ENCODE results near the gene TCF7L1.
"Not testable (repeated sequence)": the region's sequence is repeated elsewhere in the genome, so short reads cannot be mapped to it uniquely, and the experiment has no call there.

The TCF7L1 gene

GRCh38 chr2:85340034-85340892, 207.1 kb downstream of the TCF7L1 start:
- Histone ChIP-seq H3K9ac (no peak overlapping the region), H3K27me3 (ENCODE audit: control insufficient read depth, insufficient read depth, low read length) (no peaks in the 10 kb centered on the region), H3K4me3 (ENCODE audit: low read depth, low read length) (no peak overlapping the region), H3K9me3 (ENCODE audit: control insufficient read depth, low read length) (no peaks in the 10 kb centered on the region), H3K4me2 (ENCODE audit: low read length) (peak overlapping the region; percentile 4), H3K4me1 (peaks cover 4% of the 10 kb centered on the region), H3K79me2 (no peaks in the 10 kb centered on the region), H3K27ac (no peak overlapping the region), H3K36me3 (ENCODE audit: control insufficient read depth, insufficient read depth, low read length) (no peaks in the 10 kb centered on the region), H2AFZ (peak overlapping the region; percentile 11)
- no peak for TF ChIP-seq CTCF (IDR thresholded peaks at IDR 0.05)

DNA sequence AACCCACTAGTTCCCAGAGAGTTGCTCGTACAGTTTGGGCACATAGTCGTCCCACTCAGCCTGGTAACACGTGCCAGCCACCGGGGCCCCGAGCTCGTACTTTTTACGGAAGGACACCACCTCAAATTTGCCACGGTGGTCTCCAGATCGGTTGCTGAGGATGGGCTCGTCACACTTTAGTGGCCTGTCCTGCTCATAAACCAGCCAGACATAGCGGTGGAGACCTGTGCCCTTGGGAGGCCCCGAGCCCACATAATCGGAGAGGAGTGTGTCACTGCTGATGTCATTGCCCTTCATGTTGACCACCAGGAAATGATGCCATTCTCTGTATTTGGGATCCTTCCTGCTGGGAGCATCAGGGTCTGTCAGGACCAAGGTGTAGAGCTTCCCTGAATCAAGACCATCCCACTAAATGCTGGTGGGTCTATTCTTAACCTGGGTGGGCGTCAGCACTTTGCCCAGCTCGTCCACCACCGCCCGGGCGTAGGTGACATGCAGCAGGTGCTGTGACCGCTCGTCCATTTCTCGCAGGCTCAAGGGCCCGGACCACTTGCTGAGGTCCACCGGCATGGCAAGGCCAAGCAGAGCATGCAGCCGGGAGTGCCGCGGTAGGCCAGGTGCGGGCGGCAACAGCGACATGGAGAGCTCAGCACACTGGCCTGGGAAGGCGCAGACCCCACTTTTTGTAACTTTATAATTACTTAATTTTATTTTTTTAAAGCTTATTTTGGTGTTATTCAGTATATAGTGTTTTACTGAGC, 208.3 kb downstream of the TCF7L1 start:
- no peak overlapping the region for H3K4me2 ChIP-seq (ENCODE audit: low read length)
- H3K27me3 ChIP-seq (ENCODE audit: control insufficient read depth, insufficient read depth, low read length) = no peaks in the 10 kb centered on the region
- H3K4me3 ChIP-seq (ENCODE audit: low read depth, low read length) = no peak overlapping the region
- peaks cover 4% of the 10 kb centered on the region for H3K4me1 ChIP-seq
- no peak overlapping the region for H2AFZ ChIP-seq
- H3K9me3 ChIP-seq (ENCODE audit: control insufficient read depth, low read length) = no peaks in the 10 kb centered on the region
- no peak overlapping the region for H3K27ac ChIP-seq
- no peak for TF ChIP-seq CTCF (IDR thresholded peaks at IDR 0.05)
- H3K36me3 ChIP-seq (ENCODE audit: control insufficient read depth, insufficient read depth, low read length) = no peaks in the 10 kb centered on the region
- no peaks in the 10 kb centered on the region for H3K79me2 ChIP-seq
- no peak overlapping the region for H3K9ac ChIP-seq

DNA sequence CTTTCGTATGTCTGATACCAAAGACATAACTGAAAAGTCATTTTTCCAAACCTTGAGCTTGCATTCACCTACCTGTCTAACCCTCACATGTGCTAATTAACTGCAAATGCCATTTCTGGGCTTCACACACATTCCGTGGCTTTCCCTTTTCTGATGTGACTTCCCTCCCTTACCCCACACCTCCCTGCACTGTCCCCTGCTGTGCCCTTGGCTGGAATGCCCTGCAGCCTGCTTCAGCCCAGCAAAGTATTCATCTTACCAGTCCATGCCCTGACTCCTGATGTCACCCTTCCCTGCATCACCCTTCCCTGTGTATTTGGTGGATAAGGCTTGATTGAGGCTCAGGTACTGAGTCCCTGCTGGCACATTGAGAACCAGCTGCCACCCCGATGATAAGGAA, 209.0 kb downstream of the TCF7L1 start:
- Histone ChIP-seq H2AFZ (no peak overlapping the region), H3K79me2 (no peaks in the 10 kb centered on the region), H3K4me1 (peaks cover 4% of the 10 kb centered on the region), H3K9me3 (ENCODE audit: control insufficient read depth, low read length) (no peaks in the 10 kb centered on the region), H3K9ac (no peak overlapping the region), H3K4me2 (ENCODE audit: low read length) (no peak overlapping the region), H3K36me3 (ENCODE audit: control insufficient read depth, insufficient read depth, low read length) (no peaks in the 10 kb centered on the region), H3K27me3 (ENCODE audit: control insufficient read depth, insufficient read depth, low read length) (no peaks in the 10 kb centered on the region), H3K27ac (no peak overlapping the region), H3K4me3 (ENCODE audit: low read depth, low read length) (no peak overlapping the region)
- TF ChIP-seq CTCF (IDR thresholded peaks at IDR 0.05) = no peak

DNA sequence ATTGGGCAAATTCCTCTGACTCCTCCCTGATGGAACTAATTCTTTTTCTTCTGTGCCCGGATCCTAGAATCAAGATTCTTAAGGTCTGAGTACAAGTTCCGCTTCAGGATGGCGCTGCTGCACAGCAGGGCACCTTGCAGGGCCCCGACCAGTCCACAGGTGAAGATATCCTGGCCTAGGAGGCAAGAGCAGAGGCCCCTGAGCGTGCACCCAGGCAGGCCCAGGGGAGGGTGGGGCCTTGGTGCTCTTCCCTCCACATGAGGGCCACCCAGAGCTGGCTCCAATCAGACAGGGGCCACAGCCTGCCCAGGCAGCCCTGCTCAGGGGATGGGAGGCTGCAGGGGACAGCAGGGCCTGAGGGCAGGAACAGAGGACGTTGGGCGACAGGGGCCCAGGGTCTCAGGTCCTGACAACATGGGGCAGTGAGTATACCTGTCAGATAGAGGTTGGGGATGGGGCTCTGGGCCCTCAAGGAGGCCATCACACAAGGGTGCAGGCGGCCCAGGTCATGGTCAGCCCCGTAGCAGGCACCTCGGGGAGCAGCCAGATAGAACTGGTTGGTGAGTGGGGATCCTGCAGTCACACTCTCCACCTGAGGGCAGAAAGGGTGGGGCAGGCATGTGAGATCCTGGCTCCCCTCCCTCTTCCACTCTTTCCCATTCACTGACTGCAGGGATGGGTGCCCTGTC, 210.2 kb downstream of the TCF7L1 start:
- H3K4me2 ChIP-seq (ENCODE audit: low read length); H3K9me3 ChIP-seq (ENCODE audit: control insufficient read depth, low read length); H3K36me3 ChIP-seq (ENCODE audit: control insufficient read depth, insufficient read depth, low read length); H3K4me1 ChIP-seq; H3K27me3 ChIP-seq (ENCODE audit: control insufficient read depth, insufficient read depth, low read length); H2AFZ ChIP-seq; H3K9ac ChIP-seq; H3K79me2 ChIP-seq; H3K27ac ChIP-seq; H3K4me3 ChIP-seq (ENCODE audit: low read depth, low read length): not testable (repeated sequence)

DNA sequence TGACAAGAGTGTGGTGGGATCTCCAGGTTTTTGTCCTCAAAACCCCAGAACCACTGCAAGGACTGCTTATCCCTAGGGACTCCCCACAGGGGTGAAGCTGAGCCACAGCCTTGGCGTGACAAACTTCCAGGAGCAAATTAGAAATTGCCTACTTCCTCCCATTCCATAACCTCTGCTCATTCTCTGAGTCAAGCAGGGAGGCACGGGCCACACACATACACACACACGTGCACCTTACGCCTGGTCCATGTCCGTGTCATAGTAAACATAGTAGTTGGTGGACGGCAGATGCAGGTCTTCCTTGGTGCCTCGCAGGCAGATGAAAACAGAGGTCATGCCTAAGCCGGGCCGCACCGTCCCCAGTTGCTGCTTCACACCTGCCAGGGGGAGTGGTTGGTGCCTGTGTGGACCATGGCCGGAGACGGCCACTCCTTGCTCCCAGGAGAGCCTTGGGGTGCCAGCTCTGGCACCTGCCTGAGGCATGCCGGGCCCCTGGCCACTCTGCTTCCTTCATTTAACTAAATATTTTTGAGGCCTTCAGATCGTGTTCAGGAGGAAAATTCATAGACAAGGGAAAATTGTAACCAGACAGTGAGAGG, 211.3 kb downstream of the TCF7L1 start:
- no peaks in the 10 kb centered on the region for H3K36me3 ChIP-seq (ENCODE audit: control insufficient read depth, insufficient read depth, low read length)
- no peak for TF ChIP-seq CTCF (IDR thresholded peaks at IDR 0.05)

More for the DNA sequence above, 211.3 kb downstream of the TCF7L1 start:
- Histone ChIP-seq H3K9ac (no peak overlapping the region), H3K4me2 (ENCODE audit: low read length) (no peak overlapping the region), H3K27me3 (ENCODE audit: control insufficient read depth, insufficient read depth, low read length) (no peaks in the 10 kb centered on the region), H3K4me1 (peaks cover 4% of the 10 kb centered on the region), H3K79me2 (no peaks in the 10 kb centered on the region), H3K4me3 (ENCODE audit: low read depth, low read length) (no peak overlapping the region), H3K9me3 (ENCODE audit: control insufficient read depth, low read length) (no peaks in the 10 kb centered on the region), H2AFZ (no peak overlapping the region), H3K27ac (no peak overlapping the region)

All from parathyroid adenoma (tissue), 2 donors.